HG02852 (cell line): ENCODE measurements around the gene ZNF625.
A peak's percentile ranks its signal among the peaks of the same experiment; 100 is the strongest.

Source experiments
- ATAC-seq: cut with Tn5 transposase; IDR thresholded peaks from one replicate; pipeline ENCODE4 v1.9.1; 2021; ENCODE audit warnings: mild to moderate bottlenecking, moderate library complexity; ENCODE audit not compliant: unreplicated experiment

ZNF625 gene

GRCh38 chr19:12156223-12157058 lies at the start of gene ZNF625:
Gene ZNF625 (minus strand): TSS chr19:12156734. CDS start chr19:12156558, 176 bp downstream.
- ATAC-seq = no peak

- ATAC-seq = no peak
These were observed 48.8 kb upstream of the ZNF625 start for GRCh38 chr19:12205296-12205695.

- no peak for ATAC-seq
These were observed 45.7 kb upstream of the ZNF625 start for GRCh38 chr19:12202250-12202649.

GRCh38 chr19:12199757-12200419 lies 43.4 kb upstream of the ZNF625 start:
- ATAC-seq = no peak

GRCh38 chr19:12198136-12198535 lies 41.6 kb upstream of the ZNF625 start:
- ATAC-seq = no peak

GRCh38 chr19:12194827-12195731 lies 38.5 kb upstream of the ZNF625 start:
- ATAC-seq = no peak

DNA sequence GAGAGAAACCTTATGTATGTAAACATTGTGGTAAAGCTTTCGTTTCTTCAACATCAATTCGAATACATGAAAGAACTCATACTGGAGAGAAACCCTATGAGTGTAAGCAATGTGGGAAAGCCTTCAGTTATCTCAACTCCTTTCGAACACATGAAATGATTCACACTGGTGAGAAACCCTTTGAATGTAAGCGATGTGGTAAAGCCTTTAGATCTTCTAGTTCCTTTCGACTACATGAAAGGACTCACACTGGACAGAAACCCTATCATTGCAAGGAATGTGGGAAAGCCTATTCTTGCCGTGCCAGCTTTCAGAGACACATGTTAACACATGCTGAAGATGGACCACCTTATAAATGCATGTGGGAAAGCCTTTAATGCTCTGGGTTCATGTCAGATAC lies 31.1 kb upstream of the ZNF625 start:
- no peak for ATAC-seq

GRCh38 chr19:12180377-12180776 lies 23.8 kb upstream of the ZNF625 start:
- ATAC-seq = no peak

- ATAC-seq = no peak
These were observed 10.1 kb upstream of the ZNF625 start for GRCh38 chr19:12166626-12167025.

DNA sequence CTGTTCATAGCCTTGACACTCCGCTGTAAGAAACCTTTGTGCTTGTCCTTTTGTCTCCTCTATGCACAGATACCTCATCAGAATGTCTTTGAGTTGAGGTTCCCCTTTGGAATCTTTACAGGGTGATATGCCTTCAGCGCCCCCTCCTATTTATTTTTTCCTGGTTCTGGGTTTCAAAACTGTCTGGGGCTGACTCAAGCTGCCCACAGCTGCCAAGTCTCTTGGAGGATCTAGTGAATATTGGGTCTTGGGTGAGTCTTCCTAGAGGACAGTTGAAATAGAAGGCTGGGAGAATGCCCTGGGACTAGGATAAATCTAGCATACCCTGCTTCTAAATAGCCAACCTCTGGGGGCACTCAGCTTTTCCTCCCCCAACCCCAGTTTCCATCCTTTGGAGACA lies 7.3 kb upstream of the ZNF625 start:
- no peak for ATAC-seq

DNA sequence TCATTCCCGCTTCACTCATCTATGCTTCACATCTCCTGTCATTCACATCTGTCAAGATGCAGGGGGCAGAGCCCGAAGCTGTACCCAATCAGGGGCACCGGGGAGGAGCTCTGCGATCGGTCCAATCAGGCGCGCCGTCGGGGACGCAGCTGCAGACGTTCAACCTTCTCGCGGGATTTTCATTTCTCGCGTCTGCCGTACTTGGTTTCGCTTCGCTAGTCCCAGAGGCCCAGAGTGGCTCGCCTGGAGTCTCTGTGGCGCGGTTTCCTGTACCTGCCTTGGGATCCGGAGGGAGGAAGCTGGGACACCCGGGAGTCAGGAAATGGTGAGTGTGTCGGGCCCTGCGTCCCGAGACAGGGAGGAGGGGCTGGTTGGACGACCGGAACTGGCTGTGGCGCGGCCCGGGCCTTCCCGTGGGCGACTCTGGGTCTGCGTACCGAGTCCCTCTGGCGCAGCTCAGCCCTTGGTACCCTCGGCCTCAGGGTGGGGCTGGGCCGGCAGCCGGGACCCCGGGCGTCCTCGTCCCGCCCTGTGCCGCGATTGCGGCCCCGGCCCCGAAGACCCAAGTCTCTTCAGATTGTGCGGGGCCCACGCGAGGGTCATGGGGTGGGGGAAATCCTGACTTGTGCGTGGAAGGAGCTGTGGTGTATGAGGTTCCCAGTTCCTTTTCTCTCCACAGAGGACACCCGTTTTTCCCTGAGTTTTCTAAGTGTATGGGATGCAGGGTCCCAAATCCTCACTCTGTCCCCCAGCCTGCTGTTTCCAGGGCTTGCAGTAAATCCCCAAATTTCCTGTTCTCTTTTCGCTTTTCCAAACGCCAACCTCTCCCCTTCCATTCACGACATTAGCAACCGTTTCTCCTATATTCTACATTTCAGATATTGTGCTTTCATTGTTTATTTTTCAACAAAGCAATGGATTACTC lies 6.6 kb upstream of the ZNF625 start, which contains the start of gene ZNF136:
Gene ZNF136, plus strand, starts transcription at position 215 of the 925 bp plus-strand sequence. Its CDS starts 108 bp downstream, at position 323.
- ATAC-seq = peak; percentile 91

GRCh38 chr19:12162513-12162881 lies 6.0 kb upstream of the ZNF625 start:
- peak; percentile 20 for ATAC-seq

DNA sequence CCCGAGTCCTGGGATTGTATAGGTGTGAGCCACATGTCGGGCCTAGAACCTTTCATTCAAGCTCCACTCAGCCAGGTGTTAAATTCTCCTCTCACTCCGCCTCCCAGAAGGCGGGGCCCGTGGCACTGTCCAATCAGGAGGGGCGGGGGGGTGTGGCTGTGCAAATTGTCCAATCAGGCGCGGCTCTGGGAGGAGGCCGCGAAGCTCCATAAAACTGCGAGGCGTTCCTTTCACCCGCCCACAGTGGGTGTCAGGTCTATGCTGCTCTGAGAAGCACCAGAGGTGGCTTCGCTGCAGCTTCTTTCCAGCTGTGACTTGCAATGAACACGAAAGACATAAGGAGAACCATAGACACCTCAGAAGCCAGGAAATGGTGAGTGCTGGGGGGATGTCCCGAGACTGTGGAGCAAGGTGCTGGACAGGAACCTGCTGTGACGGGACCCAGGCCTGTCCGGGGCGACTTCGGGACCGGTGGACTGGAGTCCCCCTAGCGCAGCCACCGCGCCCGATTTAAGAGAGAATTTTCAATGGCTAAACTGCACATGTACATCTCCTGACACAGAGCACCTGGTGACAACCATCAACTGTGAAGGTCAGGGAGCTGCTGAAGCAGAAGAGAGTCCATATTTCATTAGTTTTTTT lies 3.4 kb upstream of the ZNF625 start:
- no peak for ATAC-seq

DNA sequence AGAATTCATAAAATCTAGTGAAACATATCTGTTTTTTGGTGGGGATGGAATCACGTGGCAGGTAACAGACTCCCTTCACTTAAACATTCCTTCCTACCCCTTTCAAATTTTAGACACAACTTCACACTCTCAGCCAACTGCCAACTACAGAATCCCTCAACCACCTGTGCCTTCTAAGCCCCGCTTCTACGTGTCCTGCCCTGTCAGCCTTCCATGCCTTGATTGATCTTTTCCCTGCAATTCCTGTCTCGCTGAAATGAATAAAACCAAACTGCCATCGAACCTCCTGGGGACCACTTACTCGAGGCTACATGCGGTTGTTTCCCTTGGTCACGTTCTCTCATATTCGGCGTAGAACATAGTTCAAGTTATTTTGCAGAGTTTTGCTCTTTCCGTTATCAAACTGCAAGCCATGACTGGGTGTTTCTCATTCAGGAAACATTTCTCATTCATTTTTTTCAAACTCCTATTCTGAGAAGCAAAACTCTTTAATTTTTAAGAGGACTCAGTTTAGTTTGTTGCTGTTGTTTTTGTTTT lies 1.1 kb downstream of the ZNF625 start:
- no peak for ATAC-seq

DNA sequence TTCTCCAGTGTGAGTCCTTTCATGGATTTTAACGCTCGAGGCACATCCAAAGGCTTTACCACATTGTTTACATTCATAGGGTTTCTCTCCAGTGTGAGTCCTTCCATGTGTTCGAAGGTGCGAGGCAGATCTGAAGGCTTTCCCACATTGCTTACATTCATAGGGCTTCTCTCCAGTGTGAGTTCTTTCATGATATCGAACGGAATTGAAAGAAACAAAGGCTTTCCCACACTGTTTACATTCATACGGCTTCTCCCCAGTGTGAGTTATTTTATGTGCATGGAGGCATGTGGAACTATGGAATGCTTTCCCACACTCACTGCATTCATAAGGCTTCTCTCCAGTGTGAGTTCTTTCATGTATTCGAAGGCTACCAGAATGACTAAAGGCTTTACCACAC lies 11.2 kb downstream of the ZNF625 start:
- ATAC-seq = no peak

DNA sequence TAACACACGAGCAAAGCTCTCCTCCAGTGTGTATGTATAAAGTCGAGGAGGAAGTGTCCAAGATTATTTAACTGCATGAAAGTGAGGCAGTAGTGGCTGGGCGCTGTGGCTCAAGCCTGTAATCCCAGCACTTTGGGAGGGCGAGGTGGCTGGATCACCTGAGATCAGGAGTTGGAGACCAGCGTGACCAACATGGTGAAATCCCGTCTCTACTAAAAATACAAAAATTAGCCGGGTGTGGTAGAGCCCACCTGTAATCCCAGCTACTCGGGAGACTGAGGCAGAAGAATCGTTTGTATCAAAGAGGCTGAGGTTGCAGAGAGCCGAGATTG lies 15.2 kb downstream of the ZNF625 start:
- no peak for ATAC-seq

- no peak for ATAC-seq
These were observed 15.8 kb downstream of the ZNF625 start for GRCh38 chr19:12140545-12141404.

DNA sequence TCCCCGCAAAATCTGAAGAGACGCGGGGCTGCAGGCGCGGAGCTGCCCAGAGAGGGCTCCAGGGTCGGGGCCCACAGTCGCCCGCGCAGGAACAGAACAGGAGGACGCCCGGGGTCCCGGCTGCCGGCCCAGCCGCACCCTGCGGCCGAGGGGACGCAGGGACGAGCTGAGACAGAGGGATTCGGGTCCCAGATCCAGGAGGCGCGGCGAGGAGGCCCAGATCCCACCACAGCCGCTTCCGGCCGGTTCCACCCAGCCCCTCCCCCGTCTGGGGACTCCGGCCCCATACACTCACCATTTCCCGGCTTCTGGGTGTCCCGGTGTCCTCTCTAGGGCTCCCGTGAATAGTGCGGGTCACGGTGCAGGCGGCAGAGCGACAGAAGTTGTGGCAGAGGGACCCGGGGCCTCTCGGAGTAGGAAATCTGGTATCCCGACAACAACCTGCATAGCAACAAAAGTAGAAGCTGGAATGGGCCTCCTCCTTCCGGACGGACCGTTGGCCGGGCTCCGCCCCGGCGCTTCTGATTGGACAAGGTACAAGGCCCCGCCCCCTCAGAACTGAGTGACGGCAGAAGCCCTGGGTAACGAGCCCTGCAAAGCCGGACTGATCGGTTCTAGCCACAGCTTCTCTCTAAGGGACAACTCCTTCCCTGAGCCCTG lies 16.5 kb downstream of the ZNF625 start, which contains the start of gene ZNF20:
Gene ZNF20, minus strand, starts transcription at position 466 of the 660 bp plus-strand sequence. Its CDS starts 168 bp downstream, at position 298.
- peak; percentile 89 for ATAC-seq
